ENCODE data around the gene COL20A1. TPM values are rescaled to one million over a fixed set of nuclear protein-coding genes. Genes with fewer than 3 reads are reported as not detected.
A peak's percentile ranks its signal among the peaks of the same experiment; 100 is the strongest.

The COL20A1 gene
- total RNA-seq, 2 experiments from 2014 or later = not detected

DNA sequence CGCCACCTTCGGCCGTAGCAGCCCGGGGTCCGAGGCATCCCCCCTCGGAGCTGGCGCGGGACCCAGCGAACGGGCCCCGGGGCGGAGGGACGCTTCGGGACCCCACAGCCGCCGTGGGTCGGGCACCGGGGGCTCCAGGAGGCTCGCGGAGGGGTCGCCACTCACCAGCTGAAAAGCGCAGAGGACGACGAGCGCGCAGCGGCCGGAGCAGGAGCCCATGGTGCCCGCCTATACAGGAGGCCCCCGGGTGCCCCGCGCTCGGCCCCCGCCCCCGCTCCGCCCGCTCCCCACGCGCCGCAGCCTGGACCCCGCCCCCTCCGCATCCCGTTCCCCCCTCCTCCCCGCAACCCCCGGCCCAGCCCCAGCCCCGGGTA is 38.8 kb upstream of the COL20A1 start, which contains the start of gene NKAIN4:
TSS of gene NKAIN4 (minus strand) at position 232 of the 374 bp plus-strand sequence. CDS start at position 219, 13 bp downstream.
- ATAC-seq (no peak), DNase-seq (no peak)
- CTCF ChIA-PET = interaction anchor here (1.5 kb wide), 1 partner anchor 31 kb away, joined by 3 read pairs; no protein-coding TSS in a partner anchor
- POLR2A ChIA-PET = interaction anchor here (0.6 kb wide), 1 partner anchor 29 kb away, joined by 5 read pairs; no protein-coding TSS in a partner anchor
- Mint-ChIP-seq H3K9me3 (ENCODE audit: insufficient read depth) (no peaks in the 10 kb centered on the region), H3K4me1 (ENCODE audit: low read depth) (no peaks in the 10 kb centered on the region), H3K27me3 (ENCODE audit: low read depth) (peaks cover 41% of the 10 kb centered on the region), H3K36me3 (ENCODE audit: low read depth) (no peaks in the 10 kb centered on the region), H3K27ac (no peak within 1 kb of the TSS), H3K4me3 (no peak within 1 kb of the TSS)

DNA sequence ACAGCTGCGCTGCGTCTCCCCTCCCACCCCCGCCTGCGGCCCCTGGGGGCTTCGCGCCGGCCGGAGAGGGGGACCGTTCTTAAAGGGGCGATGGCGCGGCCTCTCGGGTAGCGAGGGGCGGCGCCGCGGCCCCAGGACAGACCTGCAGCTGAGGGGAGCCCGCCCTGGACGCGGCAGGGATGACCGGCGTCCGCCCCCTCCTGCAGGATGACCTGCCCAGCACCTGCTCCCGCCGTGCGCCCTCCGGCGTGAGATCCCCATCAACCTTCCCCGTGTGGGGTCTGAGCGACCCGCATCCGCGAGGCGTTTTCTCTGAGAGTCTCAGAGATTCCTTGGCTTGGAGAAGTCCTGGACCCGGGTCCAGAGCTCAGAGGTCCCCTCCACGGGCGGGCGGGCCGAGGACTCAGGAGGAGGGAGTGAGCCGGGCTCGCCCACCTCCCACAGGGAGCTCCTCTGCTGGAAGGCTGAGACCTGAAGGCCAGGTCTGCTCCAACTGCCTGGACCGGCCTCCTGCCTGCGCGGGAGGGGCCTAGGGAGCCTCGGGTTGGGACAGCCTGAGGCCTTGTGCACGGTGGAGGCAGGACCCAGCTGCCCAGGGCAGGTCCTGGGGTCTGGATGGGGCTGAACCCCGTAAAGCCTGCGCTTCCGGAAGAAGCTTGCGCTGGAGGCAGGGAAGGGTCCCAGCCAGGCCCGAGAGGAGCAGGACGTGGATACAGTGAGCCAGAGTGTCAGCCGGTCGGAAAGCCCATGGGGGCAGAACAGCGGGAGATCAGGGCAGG is 38.2 kb upstream of the COL20A1 start:
- ATAC-seq (no peak), DNase-seq (no peak)
- Mint-ChIP-seq H3K36me3 (ENCODE audit: low read depth) (no peaks in the 10 kb centered on the region), H3K9me3 (ENCODE audit: insufficient read depth) (no peaks in the 10 kb centered on the region), H3K27me3 (ENCODE audit: low read depth) (peaks cover 41% of the 10 kb centered on the region), H3K27ac (no peak overlapping the region), H3K4me3 (no peak overlapping the region), H3K4me1 (ENCODE audit: low read depth) (no peaks in the 10 kb centered on the region)
- POLR2A ChIA-PET = no interaction called here
- CTCF ChIA-PET = interaction anchor here (1.5 kb wide), 1 partner anchor 32 kb away, joined by 3 read pairs; no protein-coding TSS in a partner anchor

DNA sequence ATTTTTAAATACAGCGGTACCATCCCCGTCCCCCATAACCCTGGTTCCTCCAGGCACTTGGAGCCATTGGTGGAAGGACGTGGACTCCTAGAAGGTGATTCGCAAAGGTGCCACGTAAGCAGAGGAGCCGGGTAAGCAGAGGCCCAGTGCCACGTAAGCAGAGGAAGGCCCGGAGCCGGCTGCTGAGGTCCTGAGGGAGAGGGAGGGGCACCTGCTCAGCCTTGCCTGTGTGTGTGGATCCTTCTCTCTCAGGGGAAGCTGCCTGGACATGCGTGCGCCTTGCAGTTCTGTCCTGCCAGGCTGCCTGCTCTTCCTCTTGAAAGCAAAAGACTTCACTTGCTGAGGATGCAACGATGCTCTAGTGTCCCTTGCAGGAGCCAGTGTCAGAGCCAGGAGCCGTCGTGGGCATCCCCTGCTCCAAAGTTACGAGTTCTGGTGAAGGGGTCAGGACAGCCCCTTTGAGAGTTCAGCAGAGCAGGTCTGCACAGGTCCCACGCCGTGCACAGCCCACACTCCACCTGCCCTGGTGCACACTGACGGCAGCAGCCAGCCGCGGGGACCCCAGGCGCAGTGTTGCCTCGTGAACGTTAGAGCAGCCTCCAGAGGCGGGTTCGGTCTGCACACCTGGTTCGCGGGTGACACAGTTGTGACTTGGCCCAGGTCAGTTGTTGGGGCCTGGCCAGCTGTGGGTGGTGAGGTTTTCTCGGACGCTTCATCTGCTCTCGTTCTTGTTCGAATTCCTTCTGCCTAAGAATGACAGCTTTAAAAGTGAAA is 36.9 kb upstream of the COL20A1 start:
- CTCF ChIA-PET = no interaction called here
- Mint-ChIP-seq H3K4me1 (ENCODE audit: low read depth) (no peaks in the 10 kb centered on the region), H3K27me3 (ENCODE audit: low read depth) (peaks cover 39% of the 10 kb centered on the region), H3K27ac (no peak overlapping the region), H3K4me3 (no peak overlapping the region), H3K36me3 (ENCODE audit: low read depth) (no peaks in the 10 kb centered on the region), H3K9me3 (ENCODE audit: insufficient read depth) (no peaks in the 10 kb centered on the region)
- POLR2A ChIA-PET = no interaction called here
- DNase-seq = no peak
- no peak for ATAC-seq

DNA sequence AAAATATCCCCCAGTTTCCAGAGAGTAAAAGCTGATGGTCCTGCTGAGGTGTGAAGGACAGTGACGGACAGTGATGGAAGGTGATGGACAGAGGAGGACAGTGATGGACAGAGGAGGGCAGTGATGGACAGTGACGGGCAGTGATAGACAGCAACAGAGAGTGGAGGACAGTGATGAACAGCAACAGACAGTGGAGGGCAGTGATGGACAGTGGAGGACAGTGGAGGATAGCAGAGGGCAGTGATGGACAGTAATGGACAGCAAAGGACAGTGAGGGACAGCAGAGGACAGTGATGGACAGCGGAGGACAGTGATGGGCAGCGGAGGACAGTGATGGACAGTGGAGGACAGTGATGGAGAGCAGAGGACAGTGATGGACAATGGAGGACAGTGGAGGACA is 36.0 kb upstream of the COL20A1 start:
- POLR2A ChIA-PET = no interaction called here
- peaks cover 4% of the 10 kb centered on the region for H3K4me1 Mint-ChIP-seq (ENCODE audit: low read depth)
- H3K27me3 Mint-ChIP-seq (ENCODE audit: low read depth) = peaks cover 39% of the 10 kb centered on the region

DNA sequence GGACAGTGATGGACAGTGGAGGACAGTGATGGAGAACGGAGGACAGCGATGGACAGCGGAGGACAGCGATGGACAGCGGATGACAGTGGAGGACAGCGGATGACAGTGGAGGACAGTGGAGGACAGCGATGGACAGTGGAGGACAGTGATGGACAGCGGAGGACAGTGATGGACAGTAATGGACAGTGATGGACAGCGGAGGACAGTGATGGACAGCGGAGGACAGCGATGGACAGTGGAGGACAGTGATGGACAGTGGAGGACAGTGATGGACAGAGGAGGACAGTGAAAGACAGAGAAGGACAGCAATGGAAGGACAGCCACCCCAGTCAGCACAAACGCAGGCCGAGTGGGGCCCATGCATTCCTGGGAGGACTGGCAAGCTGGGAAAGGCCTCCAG is 35.4 kb upstream of the COL20A1 start:
- ATAC-seq (no peak), DNase-seq (no peak)
- peaks cover 35% of the 10 kb centered on the region for H3K27me3 Mint-ChIP-seq (ENCODE audit: low read depth)
- no peak overlapping the region for H3K4me3 Mint-ChIP-seq
- no peaks in the 10 kb centered on the region for H3K36me3 Mint-ChIP-seq (ENCODE audit: low read depth)
- H3K27ac Mint-ChIP-seq = no peak overlapping the region
- CTCF ChIA-PET = interaction anchor here (1.2 kb wide), 1 partner anchor 35 kb away, joined by 3 read pairs; no protein-coding TSS in a partner anchor
- POLR2A ChIA-PET = no interaction called here
- H3K9me3 Mint-ChIP-seq (ENCODE audit: insufficient read depth) = no peaks in the 10 kb centered on the region
- peaks cover 10% of the 10 kb centered on the region for H3K4me1 Mint-ChIP-seq (ENCODE audit: low read depth)

More for the DNA sequence above, 36.0 kb upstream of the COL20A1 start:
- CTCF ChIA-PET = no interaction called here
- no peak overlapping the region for H3K4me3 Mint-ChIP-seq
- H3K27ac Mint-ChIP-seq = no peak overlapping the region
- DNase-seq (no peak), ATAC-seq (no peak)
- no peaks in the 10 kb centered on the region for H3K9me3 Mint-ChIP-seq (ENCODE audit: insufficient read depth)
- no peaks in the 10 kb centered on the region for H3K36me3 Mint-ChIP-seq (ENCODE audit: low read depth)

DNA sequence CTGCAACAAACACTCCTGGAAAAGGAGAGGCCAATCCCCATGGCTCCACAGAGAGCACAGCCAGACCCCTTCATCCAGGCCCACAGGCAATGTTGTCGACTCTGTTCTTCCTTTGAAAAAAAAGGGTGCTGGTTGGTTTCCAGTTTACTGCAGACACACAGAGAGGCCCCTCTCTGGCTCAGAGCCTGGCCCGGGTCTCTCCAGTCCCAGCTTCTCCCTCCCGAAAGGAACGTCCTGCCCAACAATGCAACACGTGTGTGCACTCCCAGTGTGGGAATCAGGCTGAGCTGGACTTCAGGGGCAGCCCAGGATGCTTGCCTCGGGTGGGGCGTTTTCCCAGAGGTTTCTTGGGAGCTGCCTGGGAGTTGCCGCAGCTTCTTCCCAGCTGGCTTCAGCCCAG is 34.2 kb upstream of the COL20A1 start:
- H3K27me3 Mint-ChIP-seq (ENCODE audit: low read depth) = peaks cover 26% of the 10 kb centered on the region
- H3K27ac Mint-ChIP-seq = no peak overlapping the region
- H3K4me1 Mint-ChIP-seq (ENCODE audit: low read depth) = peaks cover 13% of the 10 kb centered on the region
- ChIA-PET POLR2A (no interaction called here), CTCF (no interaction called here)
- no peaks in the 10 kb centered on the region for H3K9me3 Mint-ChIP-seq (ENCODE audit: insufficient read depth)
- no peak for ATAC-seq
- H3K4me3 Mint-ChIP-seq = no peak overlapping the region
- no peak for DNase-seq
- H3K36me3 Mint-ChIP-seq (ENCODE audit: low read depth) = no peaks in the 10 kb centered on the region

DNA sequence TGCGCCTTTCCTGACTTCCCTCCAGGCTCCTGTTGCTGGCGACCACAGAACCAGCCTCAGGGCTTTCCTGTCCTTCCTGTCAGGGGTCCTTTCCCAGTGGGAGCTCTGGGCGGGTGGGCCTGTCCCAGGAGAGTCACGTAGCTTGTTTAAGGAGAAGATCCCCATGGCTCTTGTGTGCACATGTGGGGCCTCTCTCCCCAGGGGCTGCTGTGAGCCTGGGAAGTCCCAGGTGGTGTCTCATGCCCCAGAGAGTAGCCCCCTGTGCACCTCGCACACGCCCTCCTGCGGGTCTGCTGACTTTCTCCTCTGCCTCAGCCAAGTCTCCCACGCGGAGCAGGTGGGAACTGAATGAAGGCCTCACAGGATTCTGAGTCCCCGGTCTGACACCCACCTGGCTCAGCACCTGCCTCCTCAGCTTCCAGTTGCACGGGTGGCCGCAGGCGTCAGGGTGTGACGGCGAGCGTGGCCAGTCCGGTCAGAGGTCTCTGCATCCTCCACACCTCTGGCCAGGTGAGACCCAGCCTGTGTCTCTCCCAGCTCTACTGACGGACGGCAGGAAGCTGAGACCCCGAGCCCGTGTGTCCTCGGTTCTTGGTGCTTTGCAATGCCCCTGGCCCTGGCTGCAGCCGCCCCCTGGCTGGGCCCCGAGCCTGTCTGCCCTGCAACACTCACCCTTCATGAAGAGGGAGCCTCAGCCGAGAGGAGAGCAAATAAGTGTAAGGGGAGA is 33.1 kb upstream of the COL20A1 start:
- no peaks in the 10 kb centered on the region for H3K9me3 Mint-ChIP-seq (ENCODE audit: insufficient read depth)
- no peaks in the 10 kb centered on the region for H3K36me3 Mint-ChIP-seq (ENCODE audit: low read depth)
- H3K4me3 Mint-ChIP-seq = no peak overlapping the region
- H3K4me1 Mint-ChIP-seq (ENCODE audit: low read depth) = peaks cover 13% of the 10 kb centered on the region
- H3K27me3 Mint-ChIP-seq (ENCODE audit: low read depth) = peaks cover 23% of the 10 kb centered on the region
- no peak overlapping the region for H3K27ac Mint-ChIP-seq
- CTCF ChIA-PET = no interaction called here
- no peak for ATAC-seq
- DNase-seq = no peak
- POLR2A ChIA-PET = no interaction called here

DNA sequence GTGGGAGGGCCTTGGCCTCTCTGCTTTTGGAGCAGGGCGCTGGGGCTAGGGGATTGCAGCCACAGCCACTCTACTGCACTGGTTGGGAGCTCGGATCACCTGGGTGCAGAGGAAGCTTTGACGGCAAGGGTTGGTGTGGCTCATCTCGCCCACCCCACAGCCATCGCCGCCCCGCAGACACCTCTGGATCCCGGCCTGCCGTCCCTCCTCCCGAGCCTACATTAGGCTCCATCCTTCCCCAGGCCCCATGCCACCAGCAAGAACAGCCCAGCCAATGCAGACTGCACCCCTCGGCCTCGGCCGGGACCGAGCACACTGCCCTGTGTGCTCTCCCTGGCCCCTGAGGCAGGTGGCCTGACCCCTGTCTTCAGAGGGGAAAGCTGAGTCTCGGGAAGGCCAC is 32.5 kb upstream of the COL20A1 start:
- peaks cover 17% of the 10 kb centered on the region for H3K27me3 Mint-ChIP-seq (ENCODE audit: low read depth)
- no peak overlapping the region for H3K27ac Mint-ChIP-seq
- no peak overlapping the region for H3K4me3 Mint-ChIP-seq
- CTCF ChIA-PET = interaction anchor here (1.2 kb wide), 1 partner anchor 37 kb away, joined by 3 read pairs; no protein-coding TSS in a partner anchor
- H3K36me3 Mint-ChIP-seq (ENCODE audit: low read depth) = no peaks in the 10 kb centered on the region
- H3K4me1 Mint-ChIP-seq (ENCODE audit: low read depth) = peaks cover 13% of the 10 kb centered on the region
- POLR2A ChIA-PET = no interaction called here
- DNase-seq (no peak), ATAC-seq (no peak)
- no peaks in the 10 kb centered on the region for H3K9me3 Mint-ChIP-seq (ENCODE audit: insufficient read depth)

DNA sequence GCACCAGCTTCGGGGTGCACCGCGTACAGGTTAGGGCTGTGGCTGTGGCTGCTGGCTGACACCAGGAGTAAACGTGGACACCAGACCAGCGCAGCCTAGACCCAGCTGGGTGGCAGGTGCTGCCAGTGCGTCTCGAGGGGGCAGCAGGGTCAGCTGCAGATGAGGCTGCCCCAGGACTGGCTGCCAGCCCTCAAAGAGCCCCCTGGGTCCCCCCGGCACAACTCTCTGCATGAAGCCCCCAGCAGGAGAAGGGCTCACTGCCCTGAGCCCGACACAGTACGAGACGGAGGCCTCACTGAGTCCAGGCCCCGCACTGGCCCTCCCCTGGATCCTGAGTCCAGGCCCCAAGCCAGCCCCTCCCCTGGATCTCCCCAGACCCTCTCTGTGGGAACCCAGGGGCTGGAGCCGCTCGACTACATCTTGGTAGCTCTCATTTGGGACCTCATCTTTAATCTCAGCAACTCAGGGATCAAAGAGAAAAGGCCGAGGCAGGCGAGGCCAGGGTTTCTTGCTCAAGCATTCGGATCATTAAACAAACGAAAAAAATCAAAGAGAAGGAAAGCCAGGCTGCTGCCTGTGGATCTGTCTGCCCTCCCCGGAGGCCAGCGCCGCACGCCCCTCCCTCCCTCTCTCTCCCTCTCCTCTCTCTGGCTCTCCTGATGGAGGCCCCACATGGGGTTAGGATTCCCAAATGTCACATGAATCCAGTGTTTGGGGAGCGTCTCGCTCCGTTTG is 31.8 kb upstream of the COL20A1 start:
- Mint-ChIP-seq H3K36me3 (ENCODE audit: low read depth) (no peaks in the 10 kb centered on the region), H3K4me3 (no peak overlapping the region), H3K9me3 (ENCODE audit: insufficient read depth) (no peaks in the 10 kb centered on the region), H3K27ac (no peak overlapping the region), H3K27me3 (ENCODE audit: low read depth) (peaks cover 11% of the 10 kb centered on the region), H3K4me1 (ENCODE audit: low read depth) (peaks cover 13% of the 10 kb centered on the region)
- ChIA-PET POLR2A (no interaction called here), CTCF (interaction anchor here (1.2 kb wide), 1 partner anchor 38 kb away, joined by 3 read pairs; no protein-coding TSS in a partner anchor)
- DNase-seq (no peak), ATAC-seq (no peak)

DNA sequence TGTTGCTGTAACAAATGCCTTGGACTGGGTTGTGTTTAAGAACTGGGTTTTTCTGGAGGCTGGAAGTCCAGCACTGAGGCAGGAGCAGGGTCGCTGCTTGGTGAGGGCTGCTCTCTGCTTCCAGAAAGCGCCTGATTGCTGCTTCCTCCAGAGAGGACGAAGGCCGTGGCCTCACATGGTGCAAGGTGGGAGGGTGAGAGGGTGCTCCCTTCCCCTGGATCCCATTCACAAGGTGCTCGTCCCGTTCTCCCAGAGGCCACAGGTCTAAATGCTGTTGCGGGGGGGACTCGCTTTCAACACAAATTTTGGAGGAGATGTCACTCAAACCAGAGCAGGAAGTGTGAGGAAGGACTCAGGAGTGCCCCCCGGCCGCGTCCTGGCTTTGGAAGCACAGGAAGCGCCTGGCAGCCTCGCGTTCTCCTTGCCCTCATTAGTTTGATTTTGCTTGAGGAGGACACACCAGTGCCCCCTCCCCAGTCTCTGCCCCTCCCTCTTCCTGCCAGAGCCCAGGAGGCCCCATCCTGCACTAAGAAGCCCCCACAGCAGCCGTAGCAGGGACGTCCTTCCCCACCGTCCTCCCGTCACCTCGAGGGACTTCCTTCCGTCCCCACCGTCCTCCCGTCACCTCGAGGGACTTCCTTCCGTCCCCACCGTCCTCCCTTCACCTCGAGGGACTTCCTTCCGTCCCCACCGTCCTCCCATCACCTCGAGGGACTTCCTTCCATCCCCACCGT is 31.0 kb upstream of the COL20A1 start:
- Mint-ChIP-seq H3K4me3 (no peak overlapping the region), H3K27me3 (ENCODE audit: low read depth) (peaks cover 6% of the 10 kb centered on the region), H3K27ac (peak overlapping the region; percentile 72), H3K9me3 (ENCODE audit: insufficient read depth) (no peaks in the 10 kb centered on the region), H3K36me3 (ENCODE audit: low read depth) (no peaks in the 10 kb centered on the region), H3K4me1 (ENCODE audit: low read depth) (peaks cover 13% of the 10 kb centered on the region)
- CTCF ChIA-PET = interaction anchor here (1.2 kb wide), 1 partner anchor 39 kb away, joined by 3 read pairs; no protein-coding TSS in a partner anchor
- no peak for DNase-seq
- no peak for ATAC-seq
- POLR2A ChIA-PET = no interaction called here

DNA sequence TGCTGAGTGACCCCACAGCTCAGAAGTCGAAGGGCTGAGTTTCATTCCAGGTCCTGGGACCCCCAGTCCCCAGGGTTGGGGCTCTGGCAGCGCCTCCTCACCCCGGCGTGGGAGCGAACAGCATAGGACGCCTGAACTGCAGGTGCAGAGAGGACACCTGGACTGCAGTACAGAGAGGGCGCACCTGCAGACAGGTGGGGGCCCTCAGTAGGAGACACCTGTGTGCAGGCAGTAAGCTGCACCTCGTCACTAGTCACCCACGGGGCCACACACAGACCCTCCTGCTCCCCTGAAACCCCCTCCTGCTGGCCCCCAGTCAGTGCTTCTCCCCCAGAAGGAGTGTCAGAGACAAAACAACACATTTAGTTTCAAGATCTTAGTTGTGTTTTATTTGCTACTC is 30.1 kb upstream of the COL20A1 start:
- CTCF ChIA-PET = no interaction called here
- DNase-seq (no peak), ATAC-seq (no peak)
- H3K27me3 Mint-ChIP-seq (ENCODE audit: low read depth) = peaks cover 2% of the 10 kb centered on the region
- H3K4me3 Mint-ChIP-seq = no peak overlapping the region
- peaks cover 13% of the 10 kb centered on the region for H3K4me1 Mint-ChIP-seq (ENCODE audit: low read depth)
- H3K36me3 Mint-ChIP-seq (ENCODE audit: low read depth) = no peaks in the 10 kb centered on the region
- H3K27ac Mint-ChIP-seq = no peak overlapping the region
- POLR2A ChIA-PET = no interaction called here
- no peaks in the 10 kb centered on the region for H3K9me3 Mint-ChIP-seq (ENCODE audit: insufficient read depth)
